HG03457 (cell line): ENCODE data around the gene PODXL.

Experiments used
- ATAC-seq: cut with Tn5 transposase; IDR thresholded peaks from one replicate; pipeline ENCODE4 v1.9.1; 2021; ENCODE audit warnings: moderate number of reproducible peaks; ENCODE audit not compliant: unreplicated experiment

PODXL gene

GRCh38 chr7:131568510-131568909 is 12.1 kb upstream of the PODXL start:
- ATAC-seq, result no peak

- ATAC-seq, result no peak
Measured at GRCh38 chr7:131564640-131565039, 8.2 kb upstream of the PODXL start.

- no peak for ATAC-seq
Measured at GRCh38 chr7:131563918-131564317, 7.5 kb upstream of the PODXL start.

- ATAC-seq, result no peak
Measured at GRCh38 chr7:131562941-131563340, 6.5 kb upstream of the PODXL start.

GRCh38 chr7:131560061-131560460 is 3.6 kb upstream of the PODXL start:
- no peak for ATAC-seq

- ATAC-seq, result no peak
Measured at GRCh38 chr7:131557652-131558385, 1.4 kb upstream of the PODXL start.

- no peak for ATAC-seq
Measured at GRCh38 chr7:131556909-131557651, 652 bp upstream of the PODXL start.

GRCh38 chr7:131555552-131556052 is 826 bp downstream of the PODXL start:
- ATAC-seq, result no peak

- ATAC-seq, result no peak
Measured at GRCh38 chr7:131554880-131555516, 1.4 kb downstream of the PODXL start.

GRCh38 chr7:131553931-131554330 is 2.5 kb downstream of the PODXL start:
- ATAC-seq, result no peak

- ATAC-seq, result no peak
Measured at GRCh38 chr7:131552053-131552452, 4.4 kb downstream of the PODXL start.

GRCh38 chr7:131550846-131551245 is 5.6 kb downstream of the PODXL start:
- ATAC-seq, result no peak

GRCh38 chr7:131548371-131548770 is 8.1 kb downstream of the PODXL start:
- ATAC-seq, result no peak

- no peak for ATAC-seq
Measured at GRCh38 chr7:131547589-131547988, 8.8 kb downstream of the PODXL start.

- no peak for ATAC-seq
Measured at GRCh38 chr7:131546583-131547141, 9.8 kb downstream of the PODXL start.

- no peak for ATAC-seq
Measured at GRCh38 chr7:131546126-131546525, 10.3 kb downstream of the PODXL start.

- no peak for ATAC-seq
Measured at GRCh38 chr7:131544449-131545301, 11.8 kb downstream of the PODXL start.

- ATAC-seq, result no peak
Measured at GRCh38 chr7:131544021-131544420, 12.4 kb downstream of the PODXL start.

- no peak for ATAC-seq
Measured at GRCh38 chr7:131543298-131543697, 13.1 kb downstream of the PODXL start.

GRCh38 chr7:131540491-131541162 is 15.8 kb downstream of the PODXL start:
- ATAC-seq, result no peak
